DMS 273 (cell line): Measurements from ENCODE around the gene TMEM108.

Experiments used
- DNase-seq: peaks from one replicate; lab custom pipeline; 2025; ENCODE audit not compliant: unreplicated experiment; lab: John Stamatoyannopoulos, UW

The TMEM108 gene

GRCh38 chr3:133377396-133377795 is 339.2 kb downstream of the TMEM108 start:
- DNase-seq, result peak; percentile 78

- DNase-seq, result no peak
Measured at GRCh38 chr3:133379926-133380325, 341.7 kb downstream of the TMEM108 start.

- no peak for DNase-seq
Measured at GRCh38 chr3:133380481-133381225, 342.5 kb downstream of the TMEM108 start.

GRCh38 chr3:133381346-133382109 is 343.3 kb downstream of the TMEM108 start:
- DNase-seq, result peak; percentile 21

GRCh38 chr3:133383175-133383574 is 345.0 kb downstream of the TMEM108 start:
- no peak for DNase-seq

GRCh38 chr3:133383741-133384140 is 345.6 kb downstream of the TMEM108 start:
- DNase-seq, result no peak

- DNase-seq, result peak; percentile 90
Measured at GRCh38 chr3:133384331-133385027, 346.3 kb downstream of the TMEM108 start.

- no peak for DNase-seq
Measured at GRCh38 chr3:133386876-133387275, 348.7 kb downstream of the TMEM108 start.

GRCh38 chr3:133387341-133387740 is 349.1 kb downstream of the TMEM108 start:
- DNase-seq, result no peak

- DNase-seq, result no peak
Measured at GRCh38 chr3:133388696-133389395, 350.7 kb downstream of the TMEM108 start.

- DNase-seq, result no peak
Measured at GRCh38 chr3:133390715-133391114, 352.5 kb downstream of the TMEM108 start.

GRCh38 chr3:133393204-133393603 is 355.0 kb downstream of the TMEM108 start:
- no peak for DNase-seq

GRCh38 chr3:133393691-133394474 is 355.7 kb downstream of the TMEM108 start:
- DNase-seq, result no peak

- no peak for DNase-seq
Measured at GRCh38 chr3:133394561-133395311, 356.5 kb downstream of the TMEM108 start.

GRCh38 chr3:133396906-133397305 is 358.7 kb downstream of the TMEM108 start:
- DNase-seq, result no peak

- DNase-seq, result no peak
Measured at GRCh38 chr3:133400006-133400515, 361.9 kb downstream of the TMEM108 start, which contains the start of gene BFSP2. Gene BFSP2 (plus strand): TSS chr3:133400056. CDS start chr3:133400084, 28 bp downstream.

GRCh38 chr3:133401374-133402135 is 363.4 kb downstream of the TMEM108 start:
- peak; percentile 70 for DNase-seq

- DNase-seq, result no peak
Measured at GRCh38 chr3:133404920-133405319, 366.7 kb downstream of the TMEM108 start.

- no peak for DNase-seq
Measured at GRCh38 chr3:133408366-133408765, 370.2 kb downstream of the TMEM108 start.
